CD4-positive, alpha-beta T cell treated with Interleukin-12 subunit alpha and Interleukin-12 subunit beta, for 1 hour (primary cell): ENCODE results near the gene PSMC3IP.
"Not testable (repeated sequence)": the region's sequence is repeated elsewhere in the genome, so short reads cannot be mapped to it uniquely, and the experiment has no call there.

Source experiments
- DNase-seq: peaks from one replicate; pipeline ENCODE4 v3.0.0-alpha.2; 2020

The PSMC3IP gene

DNA sequence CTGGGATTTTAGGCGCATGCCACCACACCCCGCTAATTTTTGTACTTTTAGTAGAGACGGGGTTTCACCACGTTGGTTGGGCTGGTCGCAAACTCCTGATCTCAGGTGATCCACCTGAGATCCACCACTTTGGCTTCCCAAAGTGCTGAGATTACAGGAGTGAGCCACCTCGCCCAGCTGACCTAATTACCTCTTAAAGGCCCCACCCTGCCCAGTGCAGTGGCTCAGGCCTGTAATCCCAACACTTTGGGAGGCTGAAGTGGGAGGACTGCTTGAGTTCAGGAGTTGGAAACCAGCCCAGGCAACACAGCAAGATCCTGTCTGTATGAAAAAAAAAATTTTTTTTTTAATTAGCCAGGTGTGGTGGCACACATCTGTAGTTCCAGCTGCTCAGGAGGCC is 18.5 kb downstream of the PSMC3IP start:
- DNase-seq, result no peak

DNA sequence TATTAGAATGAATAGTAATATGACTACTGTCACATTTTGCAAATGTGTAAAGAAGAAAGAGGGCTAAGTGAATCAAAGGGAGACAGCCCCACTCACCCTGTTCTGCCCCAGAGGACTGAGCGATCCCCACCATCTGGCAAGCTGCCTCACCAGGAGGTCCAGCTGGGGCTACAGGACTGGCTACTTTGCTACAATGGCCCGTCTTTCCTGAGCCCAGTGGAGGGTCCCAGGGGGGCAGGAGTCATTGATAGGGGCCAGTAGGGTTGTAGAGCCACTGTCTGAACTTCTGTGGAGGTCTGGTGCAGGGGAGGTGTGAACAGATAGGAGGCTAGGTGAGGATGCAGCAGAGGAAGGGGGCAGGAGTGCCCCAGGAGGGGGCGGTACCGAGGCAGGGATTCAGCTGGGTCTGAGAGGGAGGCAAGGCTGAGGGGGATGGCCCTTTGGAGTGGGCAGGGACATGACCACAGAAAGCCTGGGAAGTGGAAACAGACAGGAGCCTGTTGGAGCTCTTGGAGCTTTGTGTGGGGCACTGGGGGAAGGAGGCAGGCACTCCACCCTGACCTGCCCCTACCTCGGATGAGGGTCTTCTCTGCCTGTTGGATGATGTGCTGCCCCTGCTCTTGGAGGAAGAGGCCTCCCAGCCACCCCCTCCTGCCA is 21.4 kb downstream of the PSMC3IP start:
- not testable (repeated sequence) for DNase-seq

DNA sequence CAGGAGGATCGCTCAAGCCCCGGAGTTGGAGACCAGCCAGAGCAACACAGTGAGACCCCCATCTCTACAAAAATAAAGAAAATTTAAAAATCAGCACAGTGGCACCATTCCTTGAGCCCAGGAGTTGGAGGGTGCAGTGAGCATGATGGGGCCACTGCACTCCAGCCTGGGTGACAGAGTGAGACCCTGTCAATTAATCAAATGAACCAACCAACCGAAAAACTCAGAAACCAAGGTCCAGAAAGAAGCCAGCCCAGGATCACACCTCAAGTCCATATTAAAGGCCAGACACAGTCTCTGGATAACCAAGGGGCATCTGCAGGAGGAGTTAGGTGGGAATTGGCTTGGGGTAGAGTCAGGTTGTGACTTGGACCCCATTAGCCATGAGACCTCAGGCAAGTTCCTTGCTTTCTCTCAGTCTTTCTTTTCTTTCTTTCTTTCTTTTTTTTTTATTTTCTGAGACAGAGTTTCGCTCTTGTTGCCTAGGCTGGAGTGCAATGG is 22.4 kb downstream of the PSMC3IP start:
- DNase-seq, result no peak

DNA sequence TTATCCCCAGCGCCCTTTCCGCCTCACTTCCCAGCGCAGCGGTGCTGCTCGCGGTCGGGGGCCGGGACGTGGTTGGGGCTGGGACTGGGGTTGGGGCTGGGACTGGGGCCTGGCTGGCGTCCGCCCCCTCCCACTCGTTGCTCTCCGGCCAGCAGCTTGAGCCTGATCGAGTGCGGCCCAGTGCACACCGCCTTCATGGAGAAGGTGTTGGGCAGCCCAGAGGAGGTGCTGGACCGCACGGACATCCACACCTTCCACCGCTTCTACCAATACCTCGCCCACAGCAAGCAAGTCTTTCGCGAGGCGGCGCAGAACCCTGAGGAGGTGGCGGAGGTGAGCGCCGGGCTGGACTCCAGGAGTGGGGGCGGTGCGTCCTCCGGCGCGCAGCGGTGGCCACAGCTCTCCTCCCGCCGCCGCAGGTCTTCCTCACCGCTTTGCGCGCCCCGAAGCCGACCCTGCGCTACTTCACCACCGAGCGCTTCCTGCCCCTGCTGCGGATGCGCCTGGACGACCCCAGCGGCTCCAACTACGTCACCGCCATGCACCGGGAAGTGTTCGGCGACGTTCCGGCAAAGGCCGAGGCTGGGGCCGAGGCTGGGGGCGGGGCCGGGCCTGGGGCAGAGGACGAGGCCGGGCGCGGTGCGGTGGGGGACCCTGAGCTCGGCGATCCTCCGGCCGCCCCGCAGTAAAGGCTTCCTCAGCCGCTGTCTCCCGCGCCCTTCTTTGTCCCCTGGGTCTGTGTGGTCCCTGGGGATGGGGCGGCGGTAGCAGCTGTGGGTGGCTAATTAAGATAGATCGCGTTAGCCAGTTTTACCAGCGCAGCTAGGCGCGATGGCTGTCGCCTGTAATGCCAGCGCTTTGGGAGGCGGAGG is 23.0 kb downstream of the PSMC3IP start:
- DNase-seq, result peak; percentile 82

DNA sequence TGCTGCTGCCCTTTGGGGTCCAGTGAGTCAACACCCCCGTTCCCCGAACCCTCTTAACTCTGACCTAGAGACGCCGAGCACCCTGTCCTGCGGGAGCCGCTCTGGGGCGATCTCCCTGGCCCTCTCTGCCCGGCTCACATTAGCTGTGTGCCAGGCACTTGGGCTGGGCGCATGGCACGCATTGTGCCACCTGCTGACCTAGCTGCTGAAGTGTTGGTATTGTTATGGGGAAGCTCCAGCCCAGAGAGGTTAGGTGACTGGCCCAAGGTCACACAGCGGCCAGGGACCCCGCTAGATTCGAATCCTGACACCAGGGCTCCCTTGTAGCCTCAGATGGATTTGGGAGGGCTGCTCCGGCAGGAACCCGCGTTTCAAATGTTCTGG is 23.7 kb downstream of the PSMC3IP start:
- peak; percentile 27 for DNase-seq

DNA sequence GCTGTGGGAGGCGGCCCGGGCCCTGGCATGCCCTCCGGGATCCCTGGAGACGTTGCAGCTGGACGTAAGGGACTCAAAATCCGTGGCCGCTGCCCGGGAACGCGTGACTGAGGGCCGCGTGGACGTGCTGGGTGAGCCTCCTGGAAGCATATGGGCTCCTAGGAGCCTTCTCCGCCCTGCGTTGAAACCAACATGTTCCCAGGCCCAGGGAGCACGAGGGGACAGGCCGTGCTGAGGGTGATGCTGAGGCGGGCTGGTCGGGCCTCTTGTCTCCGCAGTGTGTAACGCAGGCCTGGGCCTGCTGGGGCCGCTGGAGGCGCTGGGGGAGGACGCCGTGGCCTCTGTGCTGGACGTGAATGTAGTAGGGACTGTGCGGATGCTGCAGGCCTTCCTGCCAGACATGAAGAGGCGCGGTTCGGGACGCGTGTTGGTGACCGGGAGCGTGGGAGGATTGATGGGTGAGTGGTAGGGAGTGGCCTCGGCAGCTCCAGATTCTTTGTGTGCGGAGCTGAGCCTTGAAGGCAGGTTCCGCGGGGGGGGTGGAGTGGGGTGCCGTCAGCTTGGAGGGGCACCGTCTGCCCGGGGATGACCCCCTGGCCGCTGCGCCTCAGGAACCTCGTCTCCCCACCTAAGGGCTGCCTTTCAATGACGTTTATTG is 24.2 kb downstream of the PSMC3IP start:
- no peak for DNase-seq

DNA sequence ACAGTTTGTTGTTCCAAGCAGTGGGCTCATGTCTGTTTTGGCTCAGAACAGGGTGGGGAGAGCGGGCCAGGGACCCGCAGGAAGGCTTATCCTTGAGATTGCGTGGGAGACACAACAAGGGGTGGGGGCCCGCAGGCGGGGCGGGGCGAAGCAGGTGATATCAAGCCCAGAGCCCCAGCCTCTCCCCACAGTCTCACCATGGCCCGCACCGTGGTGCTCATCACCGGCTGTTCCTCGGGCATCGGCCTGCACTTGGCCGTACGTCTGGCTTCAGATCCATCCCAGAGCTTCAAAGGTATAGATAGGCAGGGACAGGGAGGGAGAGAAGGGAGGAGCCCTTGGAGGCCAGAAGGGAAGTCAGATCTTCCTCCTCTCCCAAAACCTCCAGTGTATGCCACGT is 24.8 kb downstream of the PSMC3IP start, which contains the start of gene HSD17B1:
Gene HSD17B1 (plus strand): TSS at position 188 of the 400 bp plus-strand sequence. CDS start 11 bp downstream, at position 199.
- DNase-seq, result not testable (repeated sequence)

DNA sequence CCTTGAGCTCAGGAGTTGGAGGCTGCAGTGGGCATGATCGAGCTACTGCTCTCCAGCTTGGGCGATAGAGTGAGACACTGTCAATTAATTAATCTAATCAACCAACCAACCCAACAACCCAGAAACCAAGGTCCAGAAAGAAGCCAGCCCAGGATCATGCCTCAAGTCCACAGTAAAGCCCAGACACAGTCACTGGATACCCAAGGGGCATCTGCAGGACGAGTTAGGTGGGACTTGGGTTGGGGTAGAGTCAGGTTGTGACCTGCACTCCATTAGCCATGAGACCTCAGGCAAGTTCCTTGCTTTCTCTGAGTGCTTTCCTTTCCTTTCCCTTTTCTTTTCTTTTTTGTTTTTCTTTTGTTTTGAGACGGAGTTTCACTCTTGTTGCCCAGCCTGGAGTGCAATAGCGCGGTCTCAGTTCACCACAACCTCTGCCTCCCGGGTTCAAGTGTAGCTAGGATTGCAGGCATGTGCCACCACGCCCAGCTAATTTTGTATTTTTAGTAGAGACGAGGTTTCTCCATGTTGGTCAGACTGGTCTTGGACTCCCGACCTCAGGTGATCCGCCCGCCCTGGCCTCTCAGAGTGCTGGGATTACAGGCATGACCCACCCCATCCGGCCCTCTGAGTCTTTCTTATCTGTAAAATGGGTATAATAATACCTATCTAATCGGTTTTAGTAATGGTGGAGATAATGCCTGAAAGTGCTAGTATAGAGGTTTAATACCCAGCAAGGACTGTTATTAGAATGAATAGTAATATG is 28.4 kb downstream of the PSMC3IP start:
- DNase-seq, result no peak

DNA sequence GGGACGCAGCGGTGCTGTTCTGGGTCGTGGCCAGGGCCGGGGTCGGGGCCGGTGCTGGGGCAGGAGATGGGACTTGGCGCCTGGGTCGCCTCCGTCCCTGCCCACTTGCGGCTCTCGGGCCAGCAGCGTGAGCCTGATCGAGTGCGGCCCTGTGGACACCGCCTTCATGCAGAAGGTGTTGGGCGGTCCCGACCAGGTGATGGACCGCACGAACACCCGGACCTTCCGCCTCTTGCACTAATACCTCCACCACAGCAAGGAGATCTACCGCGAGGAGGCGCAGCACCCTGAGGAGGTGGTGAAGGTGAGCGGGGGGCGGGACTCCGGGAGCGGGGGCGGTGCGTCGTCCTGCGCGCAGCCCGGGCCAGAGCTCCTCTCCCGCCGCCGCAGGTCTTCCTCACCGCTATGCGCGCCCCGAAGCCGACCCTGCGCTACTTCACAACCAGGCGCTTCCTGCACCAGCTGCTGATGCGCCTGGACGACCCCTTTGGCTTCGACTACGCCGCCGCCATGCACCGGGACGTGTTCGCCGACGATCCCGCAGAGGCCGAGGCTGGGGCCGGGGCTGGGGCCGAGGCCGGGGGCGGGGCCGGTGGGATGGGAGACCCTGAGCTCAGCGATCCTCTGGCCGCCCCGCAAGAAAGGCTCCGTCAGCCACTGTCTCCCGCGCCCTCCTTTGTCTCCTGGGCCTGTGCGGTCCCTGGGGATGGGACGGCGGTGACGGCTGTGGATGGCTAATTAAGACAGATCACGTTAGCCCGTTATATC is 29.3 kb downstream of the PSMC3IP start:
- peak; percentile 81 for DNase-seq

DNA sequence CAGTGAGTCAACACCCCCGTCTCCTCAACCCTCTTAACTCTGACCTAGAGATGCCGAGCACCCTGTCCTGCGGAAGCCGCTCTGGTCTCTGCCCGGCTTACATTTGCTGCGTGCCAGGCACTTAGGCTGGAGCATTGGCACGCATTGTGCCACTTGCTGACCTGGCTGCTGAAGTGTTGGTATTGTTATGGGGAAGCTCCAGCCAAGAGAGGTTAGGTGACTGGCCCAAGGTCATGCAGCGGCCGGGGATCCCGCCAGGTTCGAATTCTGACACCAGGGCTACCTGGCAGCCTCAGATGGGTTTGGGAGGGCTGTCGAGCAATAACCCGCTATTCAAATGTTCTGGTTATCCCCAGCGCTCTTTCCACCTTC is 29.8 kb downstream of the PSMC3IP start:
- DNase-seq, result no peak

DNA sequence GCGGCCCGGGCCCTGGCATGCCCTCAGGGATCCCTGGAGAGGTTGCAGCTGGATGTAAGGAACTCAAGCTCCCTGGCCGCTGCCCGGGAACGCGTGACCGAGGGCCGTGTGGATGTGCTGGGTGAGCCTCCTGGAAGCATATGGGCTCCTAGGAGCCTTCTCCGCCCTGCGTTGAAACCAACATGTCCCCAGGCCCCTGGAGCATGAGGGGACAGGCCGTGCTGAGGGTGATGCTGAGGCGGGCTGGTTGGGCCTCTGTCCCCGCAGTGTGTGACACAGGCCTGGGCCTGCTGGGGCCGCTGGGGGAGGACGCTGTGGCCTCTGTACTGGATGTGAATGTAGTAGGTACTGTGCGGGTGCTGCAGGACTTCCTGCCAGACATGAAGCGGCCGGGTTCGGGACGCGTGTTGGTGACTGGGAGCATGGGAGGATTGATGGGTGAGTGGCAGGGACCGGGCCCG is 30.5 kb downstream of the PSMC3IP start:
- no peak for DNase-seq

DNA sequence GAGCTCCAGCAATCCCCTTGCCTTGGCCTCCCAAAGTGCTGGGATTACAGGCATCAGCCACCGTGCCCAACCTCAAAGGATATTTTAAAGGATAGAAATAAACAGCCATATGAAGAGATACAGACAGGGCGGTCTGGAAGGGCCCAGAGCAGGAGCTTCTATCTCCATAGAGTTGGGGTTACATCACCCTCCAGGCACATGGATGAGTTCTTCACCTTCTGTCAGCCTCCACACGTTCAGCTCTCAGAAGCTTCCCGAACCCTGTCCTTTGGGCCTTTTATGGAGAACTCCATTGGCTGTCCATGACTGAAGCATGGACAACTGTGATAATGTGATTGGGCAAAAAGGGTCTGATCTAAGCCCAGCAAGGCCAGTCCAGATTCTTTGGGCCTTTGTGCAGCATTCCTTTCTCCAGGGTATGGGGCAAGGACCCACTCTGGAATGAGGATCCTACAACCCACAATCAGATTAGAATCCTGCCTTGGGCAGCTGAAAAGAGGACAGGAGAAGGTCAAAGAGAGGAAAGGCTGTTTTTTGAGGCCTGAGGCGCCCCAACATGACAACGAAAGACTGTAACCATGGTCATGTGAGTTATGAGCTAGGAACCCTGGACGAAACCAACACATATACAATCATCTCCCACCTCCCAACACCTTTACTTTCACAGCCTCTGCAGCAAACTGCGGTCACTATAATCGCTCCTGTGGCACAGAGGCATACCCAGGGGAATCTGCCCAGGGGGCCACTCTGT is 31.6 kb downstream of the PSMC3IP start:
- DNase-seq, result not testable (repeated sequence)

DNA sequence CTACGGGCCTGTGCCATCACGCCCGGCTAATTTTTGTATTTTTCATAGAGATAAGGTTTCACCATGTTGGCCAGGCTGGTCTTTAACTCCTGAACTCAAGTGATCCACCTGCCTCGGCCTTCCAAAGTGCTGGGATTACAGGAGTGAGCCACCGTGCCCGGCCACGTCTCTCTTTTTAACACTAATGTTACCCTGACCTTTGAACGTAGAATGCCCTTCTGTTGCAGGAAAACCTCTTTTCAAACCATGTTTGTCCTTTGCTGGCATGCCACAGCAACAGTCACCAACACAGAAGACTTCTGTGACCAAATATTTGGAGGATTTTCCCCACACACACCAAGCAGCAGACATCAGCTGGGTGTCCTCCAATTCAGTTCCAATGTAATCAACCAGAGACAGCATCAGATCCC is 32.6 kb downstream of the PSMC3IP start:
- no peak for DNase-seq

DNA sequence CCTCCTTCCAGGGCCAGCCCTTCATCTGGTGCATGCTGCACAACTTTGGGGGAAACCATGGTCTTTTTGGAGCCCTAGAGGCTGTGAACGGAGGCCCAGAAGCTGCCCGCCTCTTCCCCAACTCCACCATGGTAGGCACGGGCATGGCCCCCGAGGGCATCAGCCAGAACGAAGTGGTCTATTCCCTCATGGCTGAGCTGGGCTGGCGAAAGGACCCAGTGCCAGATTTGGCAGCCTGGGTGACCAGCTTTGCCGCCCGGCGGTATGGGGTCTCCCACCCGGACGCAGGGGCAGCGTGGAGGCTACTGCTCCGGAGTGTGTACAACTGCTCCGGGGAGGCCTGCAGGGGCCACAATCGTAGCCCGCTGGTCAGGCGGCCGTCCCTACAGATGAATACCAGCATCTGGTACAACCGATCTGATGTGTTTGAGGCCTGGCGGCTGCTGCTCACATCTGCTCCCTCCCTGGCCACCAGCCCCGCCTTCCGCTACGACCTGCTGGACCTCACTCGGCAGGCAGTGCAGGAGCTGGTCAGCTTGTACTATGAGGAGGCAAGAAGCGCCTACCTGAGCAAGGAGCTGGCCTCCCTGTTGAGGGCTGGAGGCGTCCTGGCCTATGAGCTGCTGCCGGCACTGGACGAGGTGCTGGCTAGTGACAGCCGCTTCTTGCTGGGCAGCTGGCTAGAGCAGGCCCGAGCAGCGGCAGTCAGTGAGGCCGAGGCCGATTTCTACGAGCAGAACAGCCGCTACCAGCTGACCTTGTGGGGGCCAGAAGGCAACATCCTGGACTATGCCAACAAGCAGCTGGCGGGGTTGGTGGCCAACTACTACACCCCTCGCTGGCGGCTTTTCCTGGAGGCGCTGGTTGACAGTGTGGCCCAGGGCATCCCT is 34.1 kb downstream of the PSMC3IP start:
- DNase-seq, result no peak

DNA sequence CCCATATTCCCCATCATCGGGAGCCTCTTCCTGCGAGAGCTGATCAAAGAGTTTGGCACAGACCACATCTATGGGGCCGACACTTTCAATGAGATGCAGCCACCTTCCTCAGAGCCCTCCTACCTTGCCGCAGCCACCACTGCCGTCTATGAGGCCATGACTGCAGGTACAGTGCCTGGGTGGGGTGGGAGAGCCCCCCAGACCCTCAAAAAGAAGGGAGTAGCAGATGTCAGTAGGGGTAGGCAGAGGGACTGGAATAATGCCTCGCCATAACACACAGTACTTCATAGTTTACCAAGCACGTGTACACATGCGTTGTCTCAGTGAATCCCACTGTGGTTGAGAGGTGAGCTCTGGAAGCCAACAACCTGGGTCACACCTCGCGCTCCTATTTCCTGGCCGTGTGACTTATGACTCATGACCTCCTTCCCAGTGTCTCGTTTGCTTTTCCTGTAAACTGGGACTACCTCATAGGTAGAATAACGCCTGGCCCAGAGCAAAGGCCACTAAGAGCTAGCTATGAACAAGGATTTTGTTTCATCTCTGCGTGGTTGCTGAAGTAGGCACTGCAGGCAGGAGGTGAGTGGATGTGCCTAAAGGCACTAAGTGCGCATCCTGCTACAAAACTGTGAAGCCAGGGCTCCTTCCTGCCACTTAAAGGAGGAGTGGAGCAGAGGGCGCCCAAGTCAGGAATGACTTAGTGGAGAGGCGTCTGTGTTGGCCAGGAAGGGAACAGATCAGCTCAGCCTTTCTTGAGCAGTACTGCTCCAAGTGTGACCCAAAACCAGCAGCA is 36.3 kb downstream of the PSMC3IP start:
- DNase-seq, result peak; percentile 20

DNA sequence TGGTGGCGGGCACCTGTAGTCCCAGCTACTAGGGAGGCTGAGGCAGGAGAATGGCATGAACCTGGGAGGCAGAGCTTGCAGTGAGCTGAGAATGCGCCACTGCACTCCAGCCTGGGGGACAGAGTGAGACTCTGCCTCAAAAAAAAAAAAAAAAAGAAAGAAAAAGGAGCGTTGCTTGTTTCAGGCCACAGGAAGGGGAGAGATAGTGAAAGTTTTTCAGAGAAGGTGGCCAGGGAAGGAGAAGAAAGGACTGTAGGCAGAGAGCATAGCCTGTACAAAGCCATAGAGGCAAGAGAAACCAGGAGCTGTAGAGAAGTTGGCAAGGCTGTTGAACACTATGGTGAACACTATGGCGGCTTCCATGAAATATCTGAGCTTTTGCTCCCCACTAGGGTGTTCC is 37.0 kb downstream of the PSMC3IP start:
- not testable (repeated sequence) for DNase-seq

DNA sequence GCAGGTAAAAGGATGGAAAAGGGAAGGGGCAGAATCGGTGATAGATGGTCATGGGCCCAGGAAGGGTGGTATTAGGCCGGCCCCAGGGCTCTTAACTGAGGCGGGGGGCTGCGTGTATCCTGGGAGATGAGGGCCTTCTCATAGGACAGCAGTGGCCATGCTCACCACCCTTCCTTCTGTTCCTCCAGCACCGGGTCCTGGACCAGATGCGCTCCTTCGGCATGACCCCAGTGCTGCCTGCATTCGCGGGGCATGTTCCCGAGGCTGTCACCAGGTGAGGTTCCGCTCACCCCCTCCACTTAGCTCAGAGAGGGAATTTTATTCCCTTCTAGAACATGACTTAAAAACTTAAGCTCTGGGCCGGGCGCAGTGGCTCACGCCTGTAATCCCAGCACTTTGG is 39.0 kb downstream of the PSMC3IP start:
- DNase-seq, result no peak

DNA sequence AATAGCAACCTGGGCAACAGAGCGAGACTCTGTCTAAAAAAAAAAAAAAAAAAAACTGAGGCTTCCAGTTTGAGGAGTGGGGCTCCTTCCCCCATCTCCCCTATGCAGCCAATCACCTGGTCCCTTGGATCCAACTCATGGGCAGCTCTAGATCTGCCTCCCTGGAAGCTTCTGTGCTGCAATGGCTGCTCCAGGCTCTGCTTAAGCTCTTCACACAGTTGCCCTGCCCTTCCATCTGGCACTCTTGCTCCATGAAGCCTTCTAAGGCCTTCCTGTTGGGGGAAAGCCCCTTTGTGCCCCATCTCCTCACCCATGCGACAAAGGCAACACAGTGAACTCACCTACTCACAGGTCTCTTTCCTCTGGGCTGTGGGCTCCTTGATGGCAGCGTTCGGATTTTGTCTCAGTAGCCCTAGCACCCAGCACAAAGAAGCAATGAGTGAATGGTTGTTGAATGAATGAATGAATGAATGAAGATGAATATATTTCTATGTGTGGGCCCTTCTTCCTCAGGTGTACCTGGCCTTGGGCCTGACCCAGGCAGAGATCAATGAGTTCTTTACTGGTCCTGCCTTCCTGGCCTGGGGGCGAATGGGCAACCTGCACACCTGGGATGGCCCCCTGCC is 39.6 kb downstream of the PSMC3IP start:
- DNase-seq, result no peak
